Osteoblast (primary cell): ENCODE measurements around the gene CBX6. TPM values are rescaled to one million over a fixed set of nuclear protein-coding genes. Genes with fewer than 3 reads are reported as not detected.

Experiments
- DNase-seq: peaks from one replicate; pipeline ENCODE4 v3.0.0; 2011; ENCODE audit warnings: low spot score, mixed read lengths; ENCODE audit not compliant: insufficient read length; ENCODE audit errors: missing footprints
- H2AFZ ChIP-seq: 2 replicates; pipeline ENCODE4 v1.6.0; 2011; ENCODE audit warnings: mild to moderate bottlenecking, low read length
- H3K27ac ChIP-seq: 2 replicates; pipeline ENCODE4 v1.5.1; 2011; ENCODE audit warnings: mild to moderate bottlenecking, low read depth, low read length, moderate library complexity
- H3K27me3 ChIP-seq: 2 replicates; pipeline ENCODE4 v1.6.0; 2012; ENCODE audit warnings: mild to moderate bottlenecking, control low read depth, inconsistent platforms, low read length, moderate library complexity; ENCODE audit not compliant: insufficient read depth
- H3K36me3 ChIP-seq: 2 replicates; pipeline ENCODE4 v1.5.1; 2011; ENCODE audit warnings: mild to moderate bottlenecking, low read length, control low read depth, moderate library complexity; ENCODE audit not compliant: insufficient read depth
- H3K4me1 ChIP-seq: 2 replicates; pipeline ENCODE4 v1.5.1; 2011; ENCODE audit warnings: mild to moderate bottlenecking, low read length, control low read depth, moderate library complexity; ENCODE audit not compliant: insufficient read depth
- H3K4me2 ChIP-seq: 2 replicates; pipeline ENCODE4 v1.6.0; 2011; ENCODE audit warnings: mild to moderate bottlenecking, low read length; ENCODE audit not compliant: insufficient read depth
- H3K4me3 ChIP-seq: fragments of 200-600 bp; sonication (generic); 3 replicates; pipeline ENCODE4 v1.5.1; 2012; ENCODE audit warnings: mild to moderate bottlenecking, low read length, inconsistent platforms; ENCODE audit not compliant: insufficient read depth
- H3K79me2 ChIP-seq: 2 replicates; pipeline ENCODE4 v1.6.0; 2012; ENCODE audit warnings: mild to moderate bottlenecking, low read length, control low read depth, inconsistent platforms; ENCODE audit not compliant: insufficient read depth
- H3K9me3 ChIP-seq: 2 replicates; pipeline ENCODE4 v1.5.1; 2011; ENCODE audit warnings: low read depth, low read length, control low read depth
- H4K20me1 ChIP-seq: 2 replicates; pipeline ENCODE4 v1.6.0; 2012; ENCODE audit warnings: mild to moderate bottlenecking, low read length, control low read depth; ENCODE audit not compliant: insufficient read depth
- total RNA-seq: library from RNA; depleted of rRNA; stranded (reverse); fragments of >200 nt; gene quantifications from 2 replicates; pipeline ENCODE4 v1.2.3, GENCODE V29; 2012
- TF ChIP-seq, protein P1 (sequence below): IDR thresholded peaks from 2 replicates; pipeline ENCODE4 v1.5.1; 2011; ENCODE audit warnings: mild to moderate bottlenecking, low read depth, low read length, moderate library complexity; ENCODE audit errors: extremely low read depth

CBX6 gene
- total RNA-seq, 1 donor = 58.6 TPM

DNA sequence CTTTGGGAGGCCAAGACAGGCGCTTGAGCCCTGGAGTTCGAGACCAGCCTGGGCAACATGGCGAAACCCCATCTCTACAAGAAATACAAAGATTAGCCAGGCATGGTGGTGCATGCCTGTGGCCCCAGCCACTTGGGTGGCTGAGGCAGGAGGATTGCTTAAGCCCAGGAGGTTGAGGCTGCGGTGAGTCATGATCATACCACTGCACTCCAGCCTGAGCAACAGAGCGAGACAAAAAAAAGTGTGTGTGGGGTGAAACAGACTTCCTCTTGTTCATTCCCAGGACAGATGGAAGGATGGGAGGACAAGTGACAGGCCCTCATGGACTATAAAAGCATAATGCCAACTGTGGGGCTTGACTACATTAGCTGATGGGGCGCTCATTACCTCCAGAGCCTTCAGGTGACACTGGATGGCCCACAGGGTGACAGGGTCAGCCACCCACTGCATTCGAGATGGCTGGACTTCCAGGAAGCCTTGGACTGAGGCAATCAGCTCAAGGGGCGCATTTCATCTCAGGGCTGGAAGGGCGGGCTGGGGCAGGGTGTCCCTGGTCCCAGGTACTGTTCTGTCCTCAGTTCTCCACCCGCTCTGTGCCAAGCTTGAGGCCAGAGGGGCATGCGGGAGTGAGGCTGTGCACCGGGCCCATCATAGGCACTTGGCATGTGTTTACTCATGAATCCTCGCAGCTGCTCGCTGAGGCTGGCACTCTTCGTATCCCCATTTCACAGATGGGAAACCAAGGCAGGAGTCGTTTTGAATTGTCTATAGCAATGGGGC lies 40.7 kb downstream of the CBX6 start:
- H3K4me3 ChIP-seq = no peak overlapping the region
- no peaks in the 10 kb centered on the region for H3K79me2 ChIP-seq

GRCh38 chr22:38830845-38831108 lies 41.2 kb downstream of the CBX6 start:
- Histone ChIP-seq H3K27me3 (no peaks in the 10 kb centered on the region), H3K9me3 (no peaks in the 10 kb centered on the region), H3K27ac (no peak overlapping the region), H3K4me3 (no peak overlapping the region), H4K20me1 (no peaks in the 10 kb centered on the region), H3K36me3 (no peaks in the 10 kb centered on the region), H2AFZ (no peak overlapping the region), H3K4me1 (peaks cover 6% of the 10 kb centered on the region), H3K4me2 (no peak overlapping the region), H3K79me2 (no peaks in the 10 kb centered on the region)
- no peak for DNase-seq
- TF ChIP-seq, protein P1, sequence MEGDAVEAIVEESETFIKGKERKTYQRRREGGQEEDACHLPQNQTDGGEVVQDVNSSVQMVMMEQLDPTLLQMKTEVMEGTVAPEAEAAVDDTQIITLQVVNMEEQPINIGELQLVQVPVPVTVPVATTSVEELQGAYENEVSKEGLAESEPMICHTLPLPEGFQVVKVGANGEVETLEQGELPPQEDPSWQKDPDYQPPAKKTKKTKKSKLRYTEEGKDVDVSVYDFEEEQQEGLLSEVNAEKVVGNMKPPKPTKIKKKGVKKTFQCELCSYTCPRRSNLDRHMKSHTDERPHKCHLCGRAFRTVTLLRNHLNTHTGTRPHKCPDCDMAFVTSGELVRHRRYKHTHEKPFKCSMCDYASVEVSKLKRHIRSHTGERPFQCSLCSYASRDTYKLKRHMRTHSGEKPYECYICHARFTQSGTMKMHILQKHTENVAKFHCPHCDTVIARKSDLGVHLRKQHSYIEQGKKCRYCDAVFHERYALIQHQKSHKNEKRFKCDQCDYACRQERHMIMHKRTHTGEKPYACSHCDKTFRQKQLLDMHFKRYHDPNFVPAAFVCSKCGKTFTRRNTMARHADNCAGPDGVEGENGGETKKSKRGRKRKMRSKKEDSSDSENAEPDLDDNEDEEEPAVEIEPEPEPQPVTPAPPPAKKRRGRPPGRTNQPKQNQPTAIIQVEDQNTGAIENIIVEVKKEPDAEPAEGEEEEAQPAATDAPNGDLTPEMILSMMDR = no peak

More for the DNA sequence above, 40.7 kb downstream of the CBX6 start:
- H3K4me2 ChIP-seq = no peak overlapping the region
- DNase-seq = peak; percentile 58
- TF ChIP-seq, protein P1 = no peak
- H3K27ac ChIP-seq = no peak overlapping the region
- H3K9me3 ChIP-seq = no peaks in the 10 kb centered on the region
- H3K36me3 ChIP-seq = no peaks in the 10 kb centered on the region
- peaks cover 11% of the 10 kb centered on the region for H3K4me1 ChIP-seq
- no peak overlapping the region for H2AFZ ChIP-seq
- no peaks in the 10 kb centered on the region for H3K27me3 ChIP-seq
- no peaks in the 10 kb centered on the region for H4K20me1 ChIP-seq

DNA sequence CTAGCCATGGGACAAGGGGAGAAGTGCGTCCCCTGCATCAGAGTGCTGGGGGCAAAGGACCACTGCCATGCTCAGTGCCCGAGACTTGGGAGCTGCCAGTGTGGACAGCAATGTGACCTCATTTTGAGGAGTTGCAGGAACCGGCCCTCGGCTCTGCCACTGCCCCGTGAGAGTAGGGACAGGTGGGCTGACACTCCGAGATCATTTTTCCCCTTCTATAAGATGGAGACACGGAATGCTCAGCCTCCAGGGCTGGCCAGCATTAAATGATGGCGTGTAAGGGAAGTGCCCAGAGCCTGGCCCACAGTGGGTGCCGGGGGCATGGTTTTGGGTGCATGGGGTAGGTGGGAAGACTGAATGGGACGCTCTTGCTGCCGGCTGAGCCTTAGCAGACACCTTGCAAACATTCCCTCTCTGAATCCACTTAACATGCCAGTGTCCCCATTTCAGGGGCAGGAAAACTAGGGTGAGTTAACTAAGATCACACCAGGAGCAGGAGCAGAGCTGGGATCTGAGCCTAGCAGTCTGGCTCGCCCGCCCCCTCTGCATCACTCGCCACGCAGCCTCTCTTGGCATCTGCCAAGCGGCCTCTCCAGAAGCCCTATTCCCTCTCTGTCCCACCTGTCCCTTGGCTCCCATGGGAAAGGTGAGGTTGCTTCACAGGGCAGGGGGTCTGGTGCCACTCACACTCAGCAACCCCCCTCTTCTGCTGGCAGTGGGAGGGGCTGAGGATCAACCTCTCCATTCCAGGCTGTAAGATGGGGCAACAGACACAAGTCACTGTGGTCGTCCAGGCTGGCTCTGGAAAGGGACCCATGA lies 41.8 kb downstream of the CBX6 start:
- DNase-seq = peak; percentile 18
- no peaks in the 10 kb centered on the region for H3K36me3 ChIP-seq
- H3K9me3 ChIP-seq = no peaks in the 10 kb centered on the region
- H3K79me2 ChIP-seq = no peaks in the 10 kb centered on the region
- TF ChIP-seq, protein P1 = no peak
- H3K4me3 ChIP-seq = no peak overlapping the region
- H3K27ac ChIP-seq = no peak overlapping the region
- H3K27me3 ChIP-seq = no peaks in the 10 kb centered on the region
- no peak overlapping the region for H3K4me2 ChIP-seq
- peaks cover under 1% of the 10 kb centered on the region for H3K4me1 ChIP-seq
- H4K20me1 ChIP-seq = no peaks in the 10 kb centered on the region
- H2AFZ ChIP-seq = no peak overlapping the region

DNA sequence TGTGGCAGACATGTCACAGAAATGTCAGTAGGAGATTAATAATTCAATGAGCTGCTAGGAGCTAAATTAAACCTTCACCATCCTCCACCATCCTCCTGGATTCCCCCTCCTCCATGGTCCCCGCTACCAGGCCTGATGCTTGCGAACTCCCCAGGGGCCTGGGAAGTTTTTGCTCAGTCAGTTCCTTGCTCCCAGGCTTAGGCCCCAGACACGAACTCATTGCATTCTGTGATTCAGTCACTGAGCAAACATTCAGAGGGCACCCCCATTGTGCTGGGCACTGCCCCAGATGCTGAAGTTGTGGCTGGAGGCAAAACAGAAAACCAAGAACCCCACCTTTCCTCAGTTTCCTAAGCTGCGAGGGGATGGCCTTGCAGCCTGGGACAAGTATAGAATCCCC lies 42.5 kb downstream of the CBX6 start:
- H3K4me1 ChIP-seq = no peaks in the 10 kb centered on the region
- TF ChIP-seq, protein P1 = no peak
- no peaks in the 10 kb centered on the region for H3K36me3 ChIP-seq
- no peaks in the 10 kb centered on the region for H3K9me3 ChIP-seq
- no peak overlapping the region for H3K4me2 ChIP-seq
- no peak overlapping the region for H3K4me3 ChIP-seq
- no peaks in the 10 kb centered on the region for H3K79me2 ChIP-seq
- peak; percentile 89 for DNase-seq
- no peaks in the 10 kb centered on the region for H4K20me1 ChIP-seq
- H3K27ac ChIP-seq = no peak overlapping the region
- no peaks in the 10 kb centered on the region for H3K27me3 ChIP-seq
- H2AFZ ChIP-seq = no peak overlapping the region
